ENCODE results near the gene MUL1.
"Not testable (repeated sequence)": the region's sequence is repeated elsewhere in the genome, so short reads cannot be mapped to it uniquely, and the experiment has no call there.

The MUL1 gene

DNA sequence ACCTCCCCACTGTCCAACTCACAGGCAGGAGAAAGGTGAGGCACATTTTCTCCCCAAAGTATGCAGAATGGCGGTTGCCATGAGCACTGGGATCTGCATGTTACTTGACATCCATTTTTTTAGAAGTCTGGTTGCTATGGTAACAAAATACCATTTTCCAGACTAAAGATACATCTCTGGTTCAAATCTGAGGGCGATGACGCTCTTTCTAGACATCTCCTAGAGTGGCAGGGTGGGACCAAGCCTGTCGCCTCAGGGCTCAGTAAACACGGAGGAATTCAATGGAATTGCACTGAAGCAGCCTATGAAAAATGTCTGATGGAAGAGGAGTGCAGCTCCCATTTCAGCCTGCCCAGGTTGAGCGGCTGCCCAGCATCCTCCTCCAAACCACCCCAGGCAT is 22.9 kb upstream of the MUL1 start:
- no peak overlapping the region for H3K4me3 ChIP-seq (ENCODE audit: low read length)
- no peak for DNase-seq (ENCODE audit: low read depth)

GRCh38 chr1:20530306-20530705 is 22.4 kb upstream of the MUL1 start:
- H3K4me3 ChIP-seq (ENCODE audit: low read length): no peak overlapping the region
- no peak for DNase-seq (ENCODE audit: low read depth)
- TF ChIP-seq, protein P1, sequence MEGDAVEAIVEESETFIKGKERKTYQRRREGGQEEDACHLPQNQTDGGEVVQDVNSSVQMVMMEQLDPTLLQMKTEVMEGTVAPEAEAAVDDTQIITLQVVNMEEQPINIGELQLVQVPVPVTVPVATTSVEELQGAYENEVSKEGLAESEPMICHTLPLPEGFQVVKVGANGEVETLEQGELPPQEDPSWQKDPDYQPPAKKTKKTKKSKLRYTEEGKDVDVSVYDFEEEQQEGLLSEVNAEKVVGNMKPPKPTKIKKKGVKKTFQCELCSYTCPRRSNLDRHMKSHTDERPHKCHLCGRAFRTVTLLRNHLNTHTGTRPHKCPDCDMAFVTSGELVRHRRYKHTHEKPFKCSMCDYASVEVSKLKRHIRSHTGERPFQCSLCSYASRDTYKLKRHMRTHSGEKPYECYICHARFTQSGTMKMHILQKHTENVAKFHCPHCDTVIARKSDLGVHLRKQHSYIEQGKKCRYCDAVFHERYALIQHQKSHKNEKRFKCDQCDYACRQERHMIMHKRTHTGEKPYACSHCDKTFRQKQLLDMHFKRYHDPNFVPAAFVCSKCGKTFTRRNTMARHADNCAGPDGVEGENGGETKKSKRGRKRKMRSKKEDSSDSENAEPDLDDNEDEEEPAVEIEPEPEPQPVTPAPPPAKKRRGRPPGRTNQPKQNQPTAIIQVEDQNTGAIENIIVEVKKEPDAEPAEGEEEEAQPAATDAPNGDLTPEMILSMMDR (conservative IDR thresholded peaks at IDR 0.05; ENCODE audit: low read depth, low read length): no peak

More for the DNA sequence above, 22.9 kb upstream of the MUL1 start:
- TF ChIP-seq, protein P1 (conservative IDR thresholded peaks at IDR 0.05; ENCODE audit: low read depth, low read length): no peak

- no peak for DNase-seq (ENCODE audit: low read depth)
- TF ChIP-seq, protein P1 (conservative IDR thresholded peaks at IDR 0.05; ENCODE audit: low read depth, low read length): no peak
- no peak overlapping the region for H3K4me3 ChIP-seq (ENCODE audit: low read length)
These were observed 20.3 kb upstream of the MUL1 start for GRCh38 chr1:20528221-20528620.

GRCh38 chr1:20526267-20526666 is 18.3 kb upstream of the MUL1 start:
- DNase-seq (ENCODE audit: low read depth): no peak
- no peak overlapping the region for H3K4me3 ChIP-seq (ENCODE audit: low read length)
- TF ChIP-seq, protein P1 (conservative IDR thresholded peaks at IDR 0.05; ENCODE audit: low read depth, low read length): no peak

DNA sequence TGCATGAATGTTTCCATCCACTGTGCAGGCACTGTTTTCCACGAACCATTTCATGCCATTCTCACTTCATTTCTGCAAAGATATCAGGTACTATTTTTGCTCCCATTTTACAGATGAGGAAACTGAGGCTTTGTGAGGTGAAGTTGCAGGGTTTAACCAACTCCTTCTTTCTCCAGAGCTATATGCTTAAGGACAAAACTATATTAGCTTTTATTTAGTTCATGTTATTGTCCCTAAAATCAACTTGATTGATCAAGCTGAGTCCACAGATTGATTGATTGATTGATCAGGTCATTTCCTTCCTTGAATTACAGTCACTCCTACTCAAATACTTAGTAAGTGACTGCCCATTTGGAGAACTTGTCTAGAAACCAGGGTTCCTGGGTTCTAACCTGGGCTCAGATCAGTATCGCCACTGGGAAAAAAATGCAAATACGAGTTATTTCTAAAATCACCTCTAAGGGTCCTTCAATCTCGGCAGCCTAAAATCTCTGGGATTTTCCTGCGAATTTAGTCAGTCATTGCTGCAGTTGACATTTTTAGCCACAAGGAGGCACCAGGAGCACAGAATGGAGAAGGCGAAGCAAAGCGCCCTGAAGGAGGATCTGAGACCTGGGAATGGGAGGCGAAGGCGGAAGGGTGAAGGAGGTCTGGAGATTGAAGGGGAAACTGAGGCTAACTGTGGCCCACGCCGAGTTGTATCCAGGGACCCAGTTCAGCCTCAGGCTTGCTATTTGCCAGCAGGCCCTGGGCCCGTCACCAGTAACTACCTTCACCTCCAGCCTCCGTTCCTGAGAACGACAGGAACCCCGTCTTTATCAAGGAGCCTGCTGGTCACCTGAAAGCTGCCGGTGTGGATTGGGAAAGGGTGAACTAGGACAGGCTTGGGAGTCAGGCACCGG is 14.3 kb upstream of the MUL1 start:
- no peak overlapping the region for H3K4me3 ChIP-seq (ENCODE audit: low read length)
- DNase-seq (ENCODE audit: low read depth): peak; percentile 17
- TF ChIP-seq, protein P1 (conservative IDR thresholded peaks at IDR 0.05; ENCODE audit: low read depth, low read length): peak; percentile 93

DNA sequence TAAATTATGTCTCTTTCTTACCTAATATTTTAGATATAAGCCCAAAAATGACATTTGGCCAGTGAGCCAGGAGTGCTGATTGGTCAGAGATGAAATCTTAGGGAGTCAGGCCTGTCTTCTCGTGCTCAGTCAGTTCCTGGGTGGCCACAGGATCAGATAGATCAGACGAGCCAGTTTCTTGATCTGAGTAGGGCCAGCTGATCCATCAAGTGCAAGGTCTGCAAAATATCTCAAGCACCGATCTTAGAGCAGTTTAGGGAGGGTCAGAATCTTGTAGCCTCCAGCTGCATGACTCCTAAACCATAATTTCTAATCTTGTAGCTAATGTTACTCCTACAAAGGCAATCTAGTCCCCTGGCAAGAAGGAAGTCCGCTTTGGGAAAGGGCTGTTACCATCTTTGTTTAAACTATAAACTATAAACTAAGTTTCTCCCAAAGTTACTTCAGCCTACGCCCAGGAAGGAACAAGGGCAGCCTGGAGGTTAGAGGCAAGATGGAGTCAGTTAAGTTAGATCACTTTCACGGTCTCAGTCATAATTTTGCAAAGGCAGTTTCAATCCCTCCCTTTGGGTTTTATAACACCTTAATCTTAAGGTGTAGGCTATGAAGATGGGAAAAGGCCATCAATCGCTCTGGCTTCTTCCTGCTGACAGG is 11.8 kb upstream of the MUL1 start:
- not testable (repeated sequence) for H3K4me3 ChIP-seq (ENCODE audit: low read length); DNase-seq (ENCODE audit: low read depth)

GRCh38 chr1:20511518-20512428 is 3.8 kb upstream of the MUL1 start:
- no peak overlapping the region for H3K4me3 ChIP-seq (ENCODE audit: low read length)
- DNase-seq (ENCODE audit: low read depth): no peak
- TF ChIP-seq, protein P1 (conservative IDR thresholded peaks at IDR 0.05; ENCODE audit: low read depth, low read length): no peak
